DMS79 (cell line): Measurements from ENCODE around the gene PSMA1.

ENCODE experiments used
- DNase-seq: peaks from one replicate; lab custom pipeline; 2025; lab: John Stamatoyannopoulos, UW

PSMA1 gene

GRCh38 chr11:14529951-14530350 lies 9.8 kb upstream of the PSMA1 start:
- DNase-seq = no peak

- no peak for DNase-seq
Measured at GRCh38 chr11:14529321-14529720, 9.1 kb upstream of the PSMA1 start.

GRCh38 chr11:14522801-14523200 lies 2.6 kb upstream of the PSMA1 start:
- no peak for DNase-seq

GRCh38 chr11:14522245-14522644 lies 2.1 kb upstream of the PSMA1 start:
- DNase-seq = no peak

- no peak for DNase-seq
Measured at GRCh38 chr11:14520747-14521151, 563 bp upstream of the PSMA1 start.

- DNase-seq = no peak
Measured at GRCh38 chr11:14519597-14519916, 629 bp downstream of the PSMA1 start.

- no peak for DNase-seq
Measured at GRCh38 chr11:14518820-14519219, 1.4 kb downstream of the PSMA1 start.

GRCh38 chr11:14513800-14514199 lies 6.4 kb downstream of the PSMA1 start:
- DNase-seq = no peak

- no peak for DNase-seq
Measured at GRCh38 chr11:14506532-14506931, 13.7 kb downstream of the PSMA1 start.

GRCh38 chr11:14503023-14503422 lies 17.2 kb downstream of the PSMA1 start:
- no peak for DNase-seq

GRCh38 chr11:14502039-14502438 lies 18.1 kb downstream of the PSMA1 start:
- DNase-seq = no peak

GRCh38 chr11:14500181-14500651 lies 20.0 kb downstream of the PSMA1 start:
- DNase-seq = peak; percentile 25

- DNase-seq = peak; percentile 81
Measured at GRCh38 chr11:14499560-14500180, 20.5 kb downstream of the PSMA1 start, which contains the start of gene COPB1. Gene COPB1, minus strand, starts transcription at chr11:14499811. Its CDS starts 883 bp downstream, at chr11:14498928.

GRCh38 chr11:14499178-14499559 lies 21.0 kb downstream of the PSMA1 start:
- DNase-seq = no peak

- no peak for DNase-seq
Measured at GRCh38 chr11:14480716-14481115, 39.5 kb downstream of the PSMA1 start.

GRCh38 chr11:14471127-14471526 lies 49.1 kb downstream of the PSMA1 start:
- DNase-seq = no peak

GRCh38 chr11:14463623-14464022 lies 56.6 kb downstream of the PSMA1 start:
- DNase-seq = no peak

GRCh38 chr11:14460147-14460546 lies 60.0 kb downstream of the PSMA1 start:
- no peak for DNase-seq

GRCh38 chr11:14458377-14458776 lies 61.8 kb downstream of the PSMA1 start:
- DNase-seq = no peak

- DNase-seq = no peak
Measured at GRCh38 chr11:14455648-14456430, 64.3 kb downstream of the PSMA1 start.
